ENCODE measurements around the gene TUBGCP4.

TUBGCP4 gene

GRCh38 chr15:43410572-43411214 lies 39.8 kb downstream of the TUBGCP4 start:
- no peaks in the 10 kb centered on the region for H3K79me1 ChIP-seq (ENCODE audit: low read depth, low read length)
- peaks cover 0 to 2% of the 10 kb centered on the region in 2 donors for H3K9me3 ChIP-seq (replicated peaks in 1 of 2; ENCODE audit: control insufficient read depth in 2 of 2, insufficient read depth in 1 of 2, low read depth in 1 of 2, low read length in 2 of 2)
- no peak overlapping the region for H2BK12ac ChIP-seq (ENCODE audit: low read length)
- no peak overlapping the region for H4K8ac ChIP-seq (ENCODE audit: low read depth, low read length)
- no peak for DNase-seq (ENCODE audit: low spot score)
- WGBS, 2 donors (ENCODE audit: extremely low coverage in 2 of 2, insufficient read length in 2 of 2, insufficient replicate concordance in 1 of 2), result no CpG with 5 or more reads among the region's 5 CpGs
- no peak overlapping the region for H3K27ac ChIP-seq (replicated peaks; ENCODE audit: low read length)
- no peak overlapping the region for H3K18ac ChIP-seq (ENCODE audit: low read length)
- H2AK5ac ChIP-seq (ENCODE audit: low read depth, low read length), result no peak overlapping the region
- H3K27me3 ChIP-seq (ENCODE audit: control insufficient read depth in 3 of 3, insufficient read depth in 3 of 3, low read depth in 1 of 3, low read length in 3 of 3), result no peaks in the 10 kb centered on the region
- no peak overlapping the region for H3K4ac ChIP-seq (ENCODE audit: low read length)
- H4K91ac ChIP-seq (ENCODE audit: low read depth, low read length, poor library complexity), result no peak overlapping the region
- peaks cover 52 to 100% of the 10 kb centered on the region in 2 donors for H3K36me3 ChIP-seq (replicated peaks in 1 of 2; ENCODE audit: control insufficient read depth in 2 of 2, insufficient read depth in 2 of 2, low read length in 2 of 2)
- no peak overlapping the region for H2BK5ac ChIP-seq (ENCODE audit: low read length)
- no peak overlapping the region for H3K14ac ChIP-seq (ENCODE audit: low read length)
- no peak overlapping the region for H2BK15ac ChIP-seq (ENCODE audit: low read length)
- no peak overlapping the region for H2BK120ac ChIP-seq (ENCODE audit: low read depth, low read length)
- no peak overlapping the region for H3K9ac ChIP-seq (ENCODE audit: low read depth, low read length, poor library complexity)
- H3K4me3 ChIP-seq (ENCODE audit: low read length in 2 of 2), result no peak overlapping the region
- no peaks in the 10 kb centered on the region for H3K4me1 ChIP-seq (ENCODE audit: control insufficient read depth in 2 of 2, insufficient read depth in 1 of 2, low read depth in 1 of 2, low read length in 2 of 2)
- H2AFZ ChIP-seq (ENCODE audit: low read length), result no peak overlapping the region
- H3K23ac ChIP-seq (ENCODE audit: low read depth, low read length, poor library complexity), result no peak overlapping the region
- H3K4me2 ChIP-seq (ENCODE audit: insufficient read depth, low read length, poor library complexity, severe bottlenecking), result no peak overlapping the region

- DNase-seq (ENCODE audit: low spot score), result no peak
- Histone ChIP-seq H2BK120ac (ENCODE audit: low read depth, low read length) (no peak overlapping the region), H4K8ac (ENCODE audit: low read depth, low read length) (no peak overlapping the region), H4K91ac (ENCODE audit: low read depth, low read length, poor library complexity) (no peak overlapping the region), H3K79me1 (ENCODE audit: low read depth, low read length) (no peaks in the 10 kb centered on the region), H3K18ac (ENCODE audit: low read length) (no peak overlapping the region), H2AK5ac (ENCODE audit: low read depth, low read length) (no peak overlapping the region), H2AFZ (ENCODE audit: low read length) (no peak overlapping the region), H2BK5ac (ENCODE audit: low read length) (no peak overlapping the region), H3K23ac (ENCODE audit: low read depth, low read length, poor library complexity) (no peak overlapping the region), H3K27ac (replicated peaks; ENCODE audit: low read length) (no peak overlapping the region), H2BK12ac (ENCODE audit: low read length) (no peak overlapping the region), H3K9ac (ENCODE audit: low read depth, low read length, poor library complexity) (no peak overlapping the region), H3K4me3 (ENCODE audit: low read length in 2 of 2) (no peak overlapping the region), H3K4me1 (ENCODE audit: control insufficient read depth in 2 of 2, insufficient read depth in 1 of 2, low read depth in 1 of 2, low read length in 2 of 2) (no peaks in the 10 kb centered on the region), H3K4me2 (ENCODE audit: insufficient read depth, low read length, poor library complexity, severe bottlenecking) (no peak overlapping the region), H3K27me3 (ENCODE audit: control insufficient read depth in 3 of 3, insufficient read depth in 3 of 3, low read depth in 1 of 3, low read length in 3 of 3) (no peaks in the 10 kb centered on the region), H3K4ac (ENCODE audit: low read length) (no peak overlapping the region), H3K14ac (ENCODE audit: low read length) (no peak overlapping the region), H3K9me3 (replicated peaks in 1 of 2; ENCODE audit: control insufficient read depth in 2 of 2, insufficient read depth in 1 of 2, low read depth in 1 of 2, low read length in 2 of 2) (peaks cover 0 to 2% of the 10 kb centered on the region in 2 donors), H3K36me3 (replicated peaks in 1 of 2; ENCODE audit: control insufficient read depth in 2 of 2, insufficient read depth in 2 of 2, low read length in 2 of 2) (peaks cover 50 to 100% of the 10 kb centered on the region in 2 donors), H2BK15ac (ENCODE audit: low read length) (no peak overlapping the region)
- no CpG with 5 or more reads among the region's 1 CpG for WGBS, 2 donors (ENCODE audit: extremely low coverage in 2 of 2, insufficient read length in 2 of 2, insufficient replicate concordance in 1 of 2)
These were observed 41.2 kb downstream of the TUBGCP4 start for GRCh38 chr15:43412096-43412495.

GRCh38 chr15:43414196-43414595 lies 43.3 kb downstream of the TUBGCP4 start:
- no peak overlapping the region for H3K9ac ChIP-seq (ENCODE audit: low read depth, low read length, poor library complexity)

GRCh38 chr15:43420435-43420834 lies 49.5 kb downstream of the TUBGCP4 start:
- H2BK15ac ChIP-seq (ENCODE audit: low read length), result no peak overlapping the region
- H3K23ac ChIP-seq (ENCODE audit: low read depth, low read length, poor library complexity), result no peak overlapping the region
- H3K27ac ChIP-seq (replicated peaks; ENCODE audit: low read length), result no peak overlapping the region
- H3K36me3 ChIP-seq (replicated peaks in 1 of 2; ENCODE audit: control insufficient read depth in 2 of 2, insufficient read depth in 2 of 2, low read length in 2 of 2), result peaks cover 40 to 98% of the 10 kb centered on the region in 2 donors
- no CpG with 5 or more reads among the region's 10 CpGs for WGBS, 2 donors (ENCODE audit: extremely low coverage in 2 of 2, insufficient read length in 2 of 2, insufficient replicate concordance in 1 of 2)
- H3K9ac ChIP-seq (ENCODE audit: low read depth, low read length, poor library complexity), result no peak overlapping the region
- H2BK5ac ChIP-seq (ENCODE audit: low read length), result no peak overlapping the region
- H3K4me2 ChIP-seq (ENCODE audit: insufficient read depth, low read length, poor library complexity, severe bottlenecking), result no peak overlapping the region
- H3K4me3 ChIP-seq (ENCODE audit: low read length in 2 of 2), result no peak overlapping the region
- no peak overlapping the region for H4K91ac ChIP-seq (ENCODE audit: low read depth, low read length, poor library complexity)
- no peak overlapping the region for H3K4ac ChIP-seq (ENCODE audit: low read length)
- H2AFZ ChIP-seq (ENCODE audit: low read length), result no peak overlapping the region
- no peak for DNase-seq (ENCODE audit: low spot score)
- H4K8ac ChIP-seq (ENCODE audit: low read depth, low read length), result no peak overlapping the region
- no peak overlapping the region for H2BK120ac ChIP-seq (ENCODE audit: low read depth, low read length)
- H3K4me1 ChIP-seq (ENCODE audit: control insufficient read depth in 2 of 2, insufficient read depth in 1 of 2, low read depth in 1 of 2, low read length in 2 of 2), result no peaks in the 10 kb centered on the region
- H3K27me3 ChIP-seq (ENCODE audit: control insufficient read depth in 3 of 3, insufficient read depth in 3 of 3, low read depth in 1 of 3, low read length in 3 of 3), result no peaks in the 10 kb centered on the region
- no peak overlapping the region for H2AK5ac ChIP-seq (ENCODE audit: low read depth, low read length)
- H3K79me1 ChIP-seq (ENCODE audit: low read depth, low read length), result no peaks in the 10 kb centered on the region
- no peak overlapping the region for H2BK12ac ChIP-seq (ENCODE audit: low read length)
- no peaks in the 10 kb centered on the region for H3K9me3 ChIP-seq (replicated peaks in 1 of 2; ENCODE audit: control insufficient read depth in 2 of 2, insufficient read depth in 1 of 2, low read depth in 1 of 2, low read length in 2 of 2)
- H3K14ac ChIP-seq (ENCODE audit: low read length), result no peak overlapping the region
- no peak overlapping the region for H3K18ac ChIP-seq (ENCODE audit: low read length)

More at GRCh38 chr15:43414196-43414595, 43.3 kb downstream of the TUBGCP4 start:
- Histone ChIP-seq H3K4me1 (ENCODE audit: control insufficient read depth in 2 of 2, insufficient read depth in 1 of 2, low read depth in 1 of 2, low read length in 2 of 2) (no peaks in the 10 kb centered on the region), H2AFZ (ENCODE audit: low read length) (no peak overlapping the region), H3K36me3 (replicated peaks in 1 of 2; ENCODE audit: control insufficient read depth in 2 of 2, insufficient read depth in 2 of 2, low read length in 2 of 2) (peaks cover 38 to 98% of the 10 kb centered on the region in 2 donors), H4K91ac (ENCODE audit: low read depth, low read length, poor library complexity) (no peak overlapping the region), H2BK12ac (ENCODE audit: low read length) (no peak overlapping the region), H2AK5ac (ENCODE audit: low read depth, low read length) (no peak overlapping the region), H2BK5ac (ENCODE audit: low read length) (no peak overlapping the region), H3K23ac (ENCODE audit: low read depth, low read length, poor library complexity) (no peak overlapping the region), H4K8ac (ENCODE audit: low read depth, low read length) (no peak overlapping the region), H2BK15ac (ENCODE audit: low read length) (no peak overlapping the region), H3K27me3 (ENCODE audit: control insufficient read depth in 3 of 3, insufficient read depth in 3 of 3, low read depth in 1 of 3, low read length in 3 of 3) (no peaks in the 10 kb centered on the region), H3K18ac (ENCODE audit: low read length) (no peak overlapping the region), H3K9me3 (replicated peaks in 1 of 2; ENCODE audit: control insufficient read depth in 2 of 2, insufficient read depth in 1 of 2, low read depth in 1 of 2, low read length in 2 of 2) (peaks cover 0 to 2% of the 10 kb centered on the region in 2 donors), H3K14ac (ENCODE audit: low read length) (no peak overlapping the region), H3K27ac (replicated peaks; ENCODE audit: low read length) (no peak overlapping the region), H3K79me1 (ENCODE audit: low read depth, low read length) (no peaks in the 10 kb centered on the region), H3K4ac (ENCODE audit: low read length) (no peak overlapping the region), H2BK120ac (ENCODE audit: low read depth, low read length) (no peak overlapping the region), H3K4me3 (ENCODE audit: low read length in 2 of 2) (no peak overlapping the region), H3K4me2 (ENCODE audit: insufficient read depth, low read length, poor library complexity, severe bottlenecking) (no peak overlapping the region)
- no peak for DNase-seq (ENCODE audit: low spot score)

Data from neuronal stem cell (in vitro differentiated cells).